Mesothelial cell of epicardium (in vitro differentiated cells): ENCODE results near the gene DOCK2. TPM values are rescaled to one million over a fixed set of nuclear protein-coding genes. Genes with fewer than 3 reads are reported as not detected.
"Not testable (repeated sequence)": the region's sequence is repeated elsewhere in the genome, so short reads cannot be mapped to it uniquely, and the experiment has no call there.

Source experiments
- DNase-seq, 2 experiments: peaks; one replicate each; pipeline ENCODE4 v3.0.0; 2021; ENCODE audit warnings: low spot score in 2 of 2; ENCODE audit not compliant: unreplicated experiment in 2 of 2
- H3K27ac Mint-ChIP-seq: 2 replicates; pipeline ENCODE4 v1.8.0; 2021; ENCODE audit warnings: mixed read lengths
- H3K27me3 Mint-ChIP-seq: 2 replicates; pipeline ENCODE4 v1.8.0; 2021; ENCODE audit warnings: low read depth, mixed read lengths
- H3K36me3 Mint-ChIP-seq: 2 replicates; pipeline ENCODE4 v1.8.0; 2021; ENCODE audit warnings: mixed read lengths
- H3K4me1 Mint-ChIP-seq: 2 replicates; pipeline ENCODE4 v1.8.0; 2021; ENCODE audit warnings: mixed read lengths
- H3K4me3 Mint-ChIP-seq: 2 replicates; pipeline ENCODE4 v1.8.0; 2021; ENCODE audit warnings: mild to moderate bottlenecking, moderate library complexity, mixed read lengths
- H3K9me3 Mint-ChIP-seq: 2 replicates; pipeline ENCODE4 v1.8.0; 2021; ENCODE audit warnings: mixed read lengths
- CTCF ChIP-seq: fragments of 200-600 bp; sonication (generic); IDR thresholded peaks from one replicate; pipeline ENCODE4 v1.5.0; 2021; ENCODE audit warnings: antibody characterized with exemption; ENCODE audit not compliant: unreplicated experiment
- total RNA-seq: library from RNA; stranded (reverse); gene quantifications from 3 replicates; pipeline ENCODE4 v1.2.1, GENCODE V29; 2021

DOCK2 gene
- total RNA-seq, 1 donor from 2014 or later, result 0.25 TPM

- peaks cover 56% of the 10 kb centered on the region for H3K27me3 Mint-ChIP-seq
- H3K9me3 Mint-ChIP-seq, result no peaks in the 10 kb centered on the region
Observed at GRCh38 chr5:170080786-170081445, 443.8 kb downstream of the DOCK2 start.

GRCh38 chr5:170081616-170082015 lies 444.5 kb downstream of the DOCK2 start:
- H3K27ac Mint-ChIP-seq, result no peak overlapping the region
- no peaks in the 10 kb centered on the region for H3K36me3 Mint-ChIP-seq
- peaks cover 59% of the 10 kb centered on the region for H3K27me3 Mint-ChIP-seq
- no peak for TF ChIP-seq CTCF
- no peaks in the 10 kb centered on the region for H3K9me3 Mint-ChIP-seq
- no peak overlapping the region for H3K4me3 Mint-ChIP-seq
- H3K4me1 Mint-ChIP-seq, result no peaks in the 10 kb centered on the region
- no peak for DNase-seq

More at GRCh38 chr5:170080786-170081445, 443.8 kb downstream of the DOCK2 start:
- Mint-ChIP-seq H3K27ac (no peak overlapping the region), H3K36me3 (no peaks in the 10 kb centered on the region), H3K4me3 (no peak overlapping the region), H3K4me1 (peaks cover 2% of the 10 kb centered on the region)
- TF ChIP-seq CTCF, result no peak
- no peak for DNase-seq

GRCh38 chr5:170082701-170083100 lies 445.6 kb downstream of the DOCK2 start:
- no peaks in the 10 kb centered on the region for H3K36me3 Mint-ChIP-seq
- no peak overlapping the region for H3K4me3 Mint-ChIP-seq
- no peaks in the 10 kb centered on the region for H3K4me1 Mint-ChIP-seq
- H3K27me3 Mint-ChIP-seq, result peaks cover 63% of the 10 kb centered on the region
- no peak for DNase-seq
- no peak for TF ChIP-seq CTCF
- no peaks in the 10 kb centered on the region for H3K9me3 Mint-ChIP-seq
- H3K27ac Mint-ChIP-seq, result no peak overlapping the region

GRCh38 chr5:170087168-170087817 lies 450.2 kb downstream of the DOCK2 start:
- H3K4me3 Mint-ChIP-seq, result no peak overlapping the region
- H3K36me3 Mint-ChIP-seq, result no peaks in the 10 kb centered on the region
- no peaks in the 10 kb centered on the region for H3K4me1 Mint-ChIP-seq
- no peaks in the 10 kb centered on the region for H3K9me3 Mint-ChIP-seq
- peaks cover 69% of the 10 kb centered on the region for H3K27me3 Mint-ChIP-seq
- H3K27ac Mint-ChIP-seq, result no peak overlapping the region
- no peak for DNase-seq
- TF ChIP-seq CTCF, result no peak

GRCh38 chr5:170092455-170093101 lies 455.5 kb downstream of the DOCK2 start:
- TF ChIP-seq CTCF, result no peak
- H3K27me3 Mint-ChIP-seq, result peaks cover 53% of the 10 kb centered on the region
- H3K4me1 Mint-ChIP-seq, result no peaks in the 10 kb centered on the region
- H3K27ac Mint-ChIP-seq, result no peak overlapping the region
- no peak overlapping the region for H3K4me3 Mint-ChIP-seq
- no peaks in the 10 kb centered on the region for H3K36me3 Mint-ChIP-seq
- no peak for DNase-seq
- no peaks in the 10 kb centered on the region for H3K9me3 Mint-ChIP-seq

- not testable (repeated sequence) for H3K9me3 Mint-ChIP-seq, H3K36me3 Mint-ChIP-seq, H3K27ac Mint-ChIP-seq, DNase-seq, H3K4me1 Mint-ChIP-seq, H3K4me3 Mint-ChIP-seq
- H3K27me3 Mint-ChIP-seq, result peaks cover 38% of the 10 kb centered on the region
Observed at GRCh38 chr5:170094329-170094728, 457.3 kb downstream of the DOCK2 start.
